Caco-2 (cell line): ENCODE data around the gene RAD51D. TPM values are rescaled to one million over a fixed set of nuclear protein-coding genes. Genes with fewer than 3 reads are reported as not detected.

ENCODE experiments used
- BruUV-seq: library from RNA; stranded (reverse); fragments of 400-500 nt; replicated peaks from 2 replicates; lab custom pipeline; 2021; lab: Mats Ljungman, UMichigan
- CTCF ChIA-PET: fragments of 300-600 bp; sonication (Branson Sonifier 250); formaldehyde crosslinking; loops from one replicate; lab custom pipeline; 2022; ENCODE audit warnings: antibody characterized with exemption; lab: Charles Lee
- POLR2A ChIA-PET: fragments of 300-600 bp; sonication (Branson Sonifier 250); formaldehyde crosslinking; loops from one replicate; lab custom pipeline; 2022; ENCODE audit warnings: antibody characterized with exemption; lab: Charles Lee
- DNase-seq, 2 experiments: peaks; one replicate each; pipeline versions ENCODE4 v3.0.0 to v3.0.0-alpha.2; 2020 to 2022
- H3K27me3 ChIP-seq: replicated peaks from 2 replicates; pipeline ENCODE4 v1.6.0; 2011; ENCODE audit warnings: low read length; ENCODE audit not compliant: control insufficient read depth, insufficient read depth
- H3K36me3 ChIP-seq: 2 replicates; pipeline ENCODE4 v1.5.1; 2011; ENCODE audit warnings: low read length; ENCODE audit not compliant: control insufficient read depth, insufficient read depth
- H3K4me1 ChIP-seq: fragments of 250-450 bp; sonication (Bioruptor Pico); 2 replicates; pipeline ENCODE4 v1.5.1; 2020; ENCODE audit warnings: mild to moderate bottlenecking
- H3K4me3 ChIP-seq: 2 replicates; pipeline ENCODE4 v1.5.1; 2011; ENCODE audit warnings: low read depth, mild to moderate bottlenecking, control low read depth, low read length
- H3K9me3 ChIP-seq: fragments of 250-450 bp; sonication (Bioruptor Pico); 2 replicates; pipeline ENCODE4 v1.5.1; 2020; ENCODE audit warnings: mild to moderate bottlenecking, moderate library complexity
- H3K27ac Mint-ChIP-seq: one replicate; pipeline ENCODE4 v1.8.0; 2022; ENCODE audit warnings: mixed read lengths; ENCODE audit not compliant: unreplicated experiment
- H3K27me3 Mint-ChIP-seq: one replicate; pipeline ENCODE4 v1.8.0; 2022; ENCODE audit warnings: mixed read lengths; ENCODE audit not compliant: insufficient read depth, unreplicated experiment
- H3K36me3 Mint-ChIP-seq: one replicate; pipeline ENCODE4 v1.8.0; 2022; ENCODE audit warnings: mild to moderate bottlenecking, mixed read lengths; ENCODE audit not compliant: insufficient read depth, unreplicated experiment
- H3K4me1 Mint-ChIP-seq: one replicate; pipeline ENCODE4 v1.8.0; 2022; ENCODE audit warnings: low read depth, mixed read lengths; ENCODE audit not compliant: unreplicated experiment
- H3K4me3 Mint-ChIP-seq: one replicate; pipeline ENCODE4 v1.8.0; 2022; ENCODE audit warnings: mild to moderate bottlenecking, moderate library complexity, mixed read lengths; ENCODE audit not compliant: unreplicated experiment
- H3K9me3 Mint-ChIP-seq: one replicate; pipeline ENCODE4 v1.8.0; 2022; ENCODE audit warnings: mixed read lengths; ENCODE audit not compliant: unreplicated experiment
- CTCF ChIP-seq, 2 experiments: fragments of 200-600 bp in 1 of 2; IDR thresholded peaks; 1 replicate in 1 of 2; 2 replicates in 1 of 2; pipeline versions ENCODE4 v1.5.1 to v1.8.0; 2011 to 2022; ENCODE audit warnings: antibody characterized with exemption in 1 of 2, control low read depth in 1 of 2, inconsistent platforms in 1 of 2, low read depth in 1 of 2, low read length in 1 of 2, mild to moderate bottlenecking in 1 of 2, moderate library complexity in 1 of 2; ENCODE audit not compliant: insufficient read depth in 1 of 2, severe bottlenecking in 1 of 2, unreplicated experiment in 1 of 2
- intact Hi-C: fragments of 100-400 bp; cut with micrococcal nuclease; formaldehyde crosslinking; loops from one replicate; pipeline ENCODE4 v1.10.0; 2022; ENCODE audit not compliant: unreplicated experiment
- total RNA-seq: library from RNA; stranded (reverse); gene quantifications from 2 replicates; pipeline ENCODE4 v1.2.3, GENCODE V29; 2022

The RAD51D gene
- total RNA-seq, 1 experiment from 2014 or later, result 31.8 TPM

GRCh38 chr17:35144840-35145239 is 25.2 kb upstream of the RAD51D start:
- no peaks in the 10 kb centered on the region for H3K36me3 Mint-ChIP-seq
- no peak for TF ChIP-seq CTCF (IDR thresholded peaks at IDR 0.05; ENCODE audit: insufficient read depth in 1 of 2, low read depth in 1 of 2, low read length in 1 of 2, severe bottlenecking in 1 of 2, unreplicated experiment in 1 of 2)
- no peaks in the 10 kb centered on the region for H3K4me1 Mint-ChIP-seq
- Histone ChIP-seq H3K4me3 (no peak overlapping the region), H3K36me3 (no peaks in the 10 kb centered on the region), H3K4me1 (no peaks in the 10 kb centered on the region), H3K27me3 (no peaks in the 10 kb centered on the region), H3K9me3 (no peaks in the 10 kb centered on the region)
- ChIA-PET CTCF (no interaction called here), POLR2A (no interaction called here)
- no peaks in the 10 kb centered on the region for H3K9me3 Mint-ChIP-seq
- peaks cover 3% of the 10 kb centered on the region for H3K27me3 Mint-ChIP-seq
- intact Hi-C loops, result no loop called here
- BruUV-seq, result no TSS peak
- H3K4me3 Mint-ChIP-seq, result no peak overlapping the region
- DNase-seq, result no peak
- no peak overlapping the region for H3K27ac Mint-ChIP-seq

- Mint-ChIP-seq H3K36me3 (peaks cover 12% of the 10 kb centered on the region), H3K27ac (no peak overlapping the region), H3K4me1 (no peaks in the 10 kb centered on the region), H3K27me3 (peaks cover 3% of the 10 kb centered on the region), H3K9me3 (no peaks in the 10 kb centered on the region), H3K4me3 (peak overlapping the region; percentile 75)
- TF ChIP-seq CTCF (IDR thresholded peaks at IDR 0.05; ENCODE audit: insufficient read depth in 1 of 2, low read depth in 1 of 2, low read length in 1 of 2, severe bottlenecking in 1 of 2, unreplicated experiment in 1 of 2), result peak in 1 of 2 experiments; percentile 10
- intact Hi-C loops, result no loop called here
- CTCF ChIA-PET, result no interaction called here
- Histone ChIP-seq H3K4me3 (no peak overlapping the region), H3K36me3 (peaks cover under 1% of the 10 kb centered on the region; the same call in 1 of the 2 replicates), H3K4me1 (no peaks in the 10 kb centered on the region), H3K27me3 (no peaks in the 10 kb centered on the region), H3K9me3 (no peaks in the 10 kb centered on the region)
- DNase-seq, result no peak
- POLR2A ChIA-PET, result no interaction called here
- BruUV-seq, result no TSS peak
Observed at GRCh38 chr17:35142467-35142796, 22.8 kb upstream of the RAD51D start.

GRCh38 chr17:35141681-35142466 is 22.2 kb upstream of the RAD51D start, which contains the start of gene NLE1:
Gene NLE1 (minus strand): TSS chr17:35142303. CDS start chr17:35142275, 28 bp downstream.
- Mint-ChIP-seq H3K9me3 (no peaks in the 10 kb centered on the region), H3K27ac (no peak within 1 kb of the TSS), H3K4me3 (peak within 1 kb of the TSS; percentile 75), H3K36me3 (peaks cover 17% of the 10 kb centered on the region), H3K27me3 (peaks cover 3% of the 10 kb centered on the region), H3K4me1 (no peaks in the 10 kb centered on the region)
- intact Hi-C loops, result no loop called here
- DNase-seq, result peak; percentile 86 to 93
- TSS peak; percentile 77 for BruUV-seq
- Histone ChIP-seq H3K27me3 (no peaks in the 10 kb centered on the region), H3K4me3 (peak within 1 kb of the TSS; percentile 100), H3K9me3 (no peaks in the 10 kb centered on the region), H3K4me1 (no peaks in the 10 kb centered on the region), H3K36me3 (peaks cover 2% of the 10 kb centered on the region)
- ChIA-PET CTCF (no interaction called here), POLR2A (interaction anchor here (1.1 kb wide), 1 partner anchor 78 kb away, joined by 3 read pairs; the partner anchor contains the start of gene RFFL)
- peak; percentile 92 to 98 for TF ChIP-seq CTCF (IDR thresholded peaks at IDR 0.05; ENCODE audit: insufficient read depth in 1 of 2, low read depth in 1 of 2, low read length in 1 of 2, severe bottlenecking in 1 of 2, unreplicated experiment in 1 of 2)
